HCT116 (cell line): ENCODE measurements around the gene SLCO2B1. TPM values are rescaled to one million over a fixed set of nuclear protein-coding genes. Genes with fewer than 3 reads are reported as not detected.

Source experiments
- ATAC-seq: fragments of 200-7000 bp; cut with Tn5 transposase; 2 replicates; pipeline ENCODE4 v1.9.1; 2020; ENCODE audit warnings: mild to moderate bottlenecking, moderate library complexity
- BruUV-seq: library from RNA; stranded (reverse); fragments of 400-500 nt; replicated peaks from 2 replicates; lab custom pipeline; 2021; lab: Mats Ljungman, UMichigan
- CTCF ChIA-PET: fragments of 300-600 bp; sonication (Branson Sonifier 250); formaldehyde crosslinking; loops from one replicate; lab custom pipeline; 2021; ENCODE audit warnings: antibody characterized with exemption; lab: Charles Lee
- POLR2A ChIA-PET: fragments of 300-600, 350-600 bp; sonication (Branson Sonifier 250); formaldehyde crosslinking; loops from one replicate; lab custom pipeline; 2021; ENCODE audit warnings: antibody characterized with exemption; lab: Charles Lee
- RAD21 ChIA-PET, 2 experiments: fragments of 300-600 bp; sonication (Branson Sonifier 250); formaldehyde crosslinking; loops; one replicate each; lab custom pipeline; 2023; ENCODE audit warnings: low total read pairs in 2 of 2; ENCODE audit not compliant: uncharacterized antibody in 2 of 2, unreplicated experiment in 2 of 2, low non-redundant PET in 1 of 2; lab: Charles Lee
- DNase-seq: peaks from one replicate; pipeline ENCODE4 v3.0.0-alpha.2; 2010; ENCODE audit warnings: low read depth, low spot score
- H2AFZ ChIP-seq: fragments of 200-600 bp; shearing (Covaris generic), sonication (generic); 2 replicates; pipeline ENCODE4 v1.6.1; 2017; ENCODE audit warnings: low read depth, mixed run types, mixed read lengths, antibody characterized with exemption, low read length; ENCODE audit not compliant: poor library complexity, severe bottlenecking
- H3K27ac ChIP-seq: 2 replicates; pipeline ENCODE4 v1.5.1; 2012; ENCODE audit warnings: low read depth, low read length
- H3K27me3 ChIP-seq: fragments of 200-600 bp; sonication (generic); 2 replicates; pipeline ENCODE4 v1.6.1; 2016; ENCODE audit warnings: mixed run types, low read length, mixed read lengths; ENCODE audit not compliant: insufficient read depth
- H3K36me3 ChIP-seq, 2 experiments: fragments of 200-500 bp in 1 of 2; fragments of 200-600 bp in 1 of 2; sonication (Bioruptor generic) in 1 of 2; sonication (generic) in 1 of 2; 2 replicates each; pipeline versions ENCODE4 v1.5.1 to v1.6.1; 2014 to 2016; ENCODE audit warnings: low read length in 2 of 2, inconsistent platforms in 1 of 2, mixed read lengths in 1 of 2, mixed run types in 1 of 2; ENCODE audit not compliant: insufficient read depth in 2 of 2, control insufficient read depth in 1 of 2
- H3K4me1 ChIP-seq, 2 experiments: fragments of 200-600 bp in 1 of 2; sonication (generic) in 1 of 2; 2 replicates each; pipeline versions ENCODE4 v1.5.1 to v1.6.1; 2012 to 2017; ENCODE audit warnings: low read length in 2 of 2, inconsistent platforms in 1 of 2, mild to moderate bottlenecking in 1 of 2, mixed read lengths in 1 of 2, mixed run types in 1 of 2, moderate library complexity in 1 of 2; ENCODE audit not compliant: insufficient read depth in 2 of 2, control insufficient read depth in 1 of 2
- H3K4me2 ChIP-seq: fragments of 200-600 bp; sonication (generic); 2 replicates; pipeline ENCODE4 v1.6.1; 2017; ENCODE audit warnings: mixed run types, low read length, mixed read lengths
- H3K4me3 ChIP-seq, 2 experiments: fragments of 200-600 bp in 1 of 2; sonication (generic) in 1 of 2; replicated peaks in 1 of 2; 2 replicates each; pipeline ENCODE4 v1.5.1; 2011 to 2016; ENCODE audit warnings: low read length in 2 of 2, control low read depth in 1 of 2, low read depth in 1 of 2, mild to moderate bottlenecking in 1 of 2, mixed read lengths in 1 of 2, mixed run types in 1 of 2
- H3K79me2 ChIP-seq: fragments of 200-600 bp; sonication (generic); 2 replicates; pipeline ENCODE4 v1.6.1; 2017; ENCODE audit warnings: mild to moderate bottlenecking, mixed run types, low read length, moderate library complexity, mixed read lengths; ENCODE audit not compliant: insufficient read depth
- H3K9ac ChIP-seq: fragments of 200-600 bp; sonication (generic); 2 replicates; pipeline ENCODE4 v1.6.1; 2016; ENCODE audit warnings: low read length, mixed read lengths
- H3K9me2 ChIP-seq: fragments of 200-600 bp; sonication (generic), shearing (Covaris generic); 2 replicates; pipeline ENCODE4 v1.6.1; 2017; ENCODE audit warnings: mixed run types, mild to moderate bottlenecking, moderate library complexity; ENCODE audit not compliant: insufficient read depth
- H3K9me3 ChIP-seq, 2 experiments: fragments of 200-500 bp in 1 of 2; fragments of 200-600 bp in 1 of 2; sonication (Bioruptor generic) in 1 of 2; sonication (generic) in 1 of 2; 2 replicates each; pipeline ENCODE4 v1.6.1; 2014 to 2017; ENCODE audit warnings: low read length in 2 of 2, mixed read lengths in 2 of 2, inconsistent platforms in 1 of 2, low read depth in 1 of 2, mild to moderate bottlenecking in 1 of 2, mixed run types in 1 of 2, moderate library complexity in 1 of 2; ENCODE audit not compliant: control insufficient read depth in 1 of 2, insufficient read depth in 1 of 2
- H4K20me1 ChIP-seq: fragments of 200-600 bp; sonication (generic), shearing (Covaris generic); 2 replicates; pipeline ENCODE4 v1.6.1; 2017; ENCODE audit warnings: mixed run types, mild to moderate bottlenecking, moderate library complexity; ENCODE audit not compliant: insufficient read depth
- CBX3 ChIP-seq: IDR thresholded peaks from 2 replicates; pipeline ENCODE4 v1.6.1; 2012; ENCODE audit warnings: low read depth
- EZH2 ChIP-seq: fragments of 200-600 bp; sonication (generic); IDR thresholded peaks from 2 replicates; pipeline ENCODE4 v1.6.1; 2017; ENCODE audit warnings: antibody characterized with exemption, mixed run types
- POLR2A ChIP-seq: IDR thresholded peaks from 2 replicates; pipeline ENCODE4 v1.7.0; 2011; ENCODE audit warnings: borderline replicate concordance; ENCODE audit not compliant: insufficient read depth, insufficient read length; ENCODE audit errors: extremely low read depth
- RAD21 ChIP-seq: IDR thresholded peaks from 2 replicates; pipeline ENCODE4 v1.6.1; 2012; ENCODE audit warnings: low read depth, mild to moderate bottlenecking
- SIN3A ChIP-seq: IDR thresholded peaks from 2 replicates; pipeline ENCODE4 v1.6.1; 2012; ENCODE audit warnings: low read depth
- SRF ChIP-seq: IDR thresholded peaks from 2 replicates; pipeline ENCODE4 v1.6.1; 2012; ENCODE audit warnings: low read depth
- ZNF274 ChIP-seq: fragments of 200-500 bp; sonication (Bioruptor generic); IDR thresholded peaks from 2 replicates; pipeline ENCODE4 v1.6.1; 2014; ENCODE audit warnings: mild to moderate bottlenecking, low read depth, low read length, inconsistent platforms
- intact Hi-C: fragments of 100-400 bp; cut with micrococcal nuclease; formaldehyde crosslinking; loops from 2 replicates; pipeline ENCODE4 v1.10.0; 2022
- total RNA-seq: library from RNA; stranded (reverse); gene quantifications from one replicate; pipeline ENCODE4 v1.2.1, GENCODE V29; 2021; ENCODE audit not compliant: unreplicated experiment
- TF ChIP-seq, protein P1 (sequence below): IDR thresholded peaks from 2 replicates; pipeline ENCODE4 v1.6.1; 2012
- TF ChIP-seq, protein P2 (sequence below): IDR thresholded peaks from 2 replicates; pipeline ENCODE4 v1.6.1; 2012
- TF ChIP-seq, protein P3 (sequence below): IDR thresholded peaks from 2 replicates; pipeline ENCODE4 v1.6.1; 2012; ENCODE audit warnings: low read depth
- TF ChIP-seq, protein P4 (sequence below), 3 experiments: fragments of 200-600 bp in 1 of 3; sonication (generic) in 1 of 3; IDR thresholded peaks in 2 of 3; conservative IDR thresholded peaks in 1 of 3; 2 replicates each; pipeline ENCODE4 v1.5.1; 2012 to 2017; ENCODE audit warnings: low read depth in 2 of 3, low read length in 2 of 3, antibody characterized with exemption in 1 of 3, borderline replicate concordance in 1 of 3, control low read depth in 1 of 3, mild to moderate bottlenecking in 1 of 3, mixed read lengths in 1 of 3, mixed run types in 1 of 3, moderate library complexity in 1 of 3; ENCODE audit not compliant: insufficient read depth in 1 of 3

SLCO2B1 gene
- total RNA-seq, 1 experiment from 2014 or later = 0.81 TPM

DNA sequence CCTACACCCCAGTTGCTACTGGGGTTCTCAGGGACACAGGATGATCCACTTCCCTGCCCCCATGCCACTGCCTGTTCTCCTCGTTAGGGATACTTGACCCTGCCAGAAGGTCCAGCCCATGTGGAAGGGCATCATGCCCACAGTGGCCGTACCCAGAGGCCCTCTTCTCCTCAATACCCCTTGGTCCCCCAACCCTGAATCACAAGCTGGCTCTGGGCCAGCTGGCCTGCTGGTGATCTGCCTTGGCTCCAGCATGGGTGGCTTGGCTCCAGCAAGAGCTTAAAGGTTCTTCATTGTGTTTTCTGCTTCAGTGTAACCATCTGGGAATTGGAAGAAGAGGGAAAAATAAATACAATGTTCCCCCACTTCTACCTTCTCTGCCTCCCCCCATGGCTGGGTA, 78.6 kb downstream of the SLCO2B1 start:
- no peaks in the 10 kb centered on the region for H3K36me3 ChIP-seq
- RAD21 ChIA-PET = no interaction called here
- POLR2A ChIA-PET = no interaction called here
- no TSS peak for BruUV-seq
- H3K4me2 ChIP-seq = no peak overlapping the region
- no peak overlapping the region for H3K4me3 ChIP-seq
- H4K20me1 ChIP-seq = no peaks in the 10 kb centered on the region
- CTCF ChIA-PET = no interaction called here
- H3K9me3 ChIP-seq = no peaks in the 10 kb centered on the region
- no peaks in the 10 kb centered on the region for H3K9me2 ChIP-seq
- H3K4me1 ChIP-seq = no peaks in the 10 kb centered on the region
- H2AFZ ChIP-seq = no peak overlapping the region
- intact Hi-C loops = no loop called here
- H3K27me3 ChIP-seq = peaks cover 7% of the 10 kb centered on the region; the same call in 1 of the 2 replicates
- no peak for DNase-seq
- H3K79me2 ChIP-seq = no peaks in the 10 kb centered on the region
- no peak for TF ChIP-seq CBX3
- TF ChIP-seq SIN3A = no peak
- no peak for TF ChIP-seq POLR2A
- TF ChIP-seq SRF = no peak
- TF ChIP-seq, protein P1, sequence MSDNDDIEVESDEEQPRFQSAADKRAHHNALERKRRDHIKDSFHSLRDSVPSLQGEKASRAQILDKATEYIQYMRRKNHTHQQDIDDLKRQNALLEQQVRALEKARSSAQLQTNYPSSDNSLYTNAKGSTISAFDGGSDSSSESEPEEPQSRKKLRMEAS = no peak
- TF ChIP-seq, protein P2, sequence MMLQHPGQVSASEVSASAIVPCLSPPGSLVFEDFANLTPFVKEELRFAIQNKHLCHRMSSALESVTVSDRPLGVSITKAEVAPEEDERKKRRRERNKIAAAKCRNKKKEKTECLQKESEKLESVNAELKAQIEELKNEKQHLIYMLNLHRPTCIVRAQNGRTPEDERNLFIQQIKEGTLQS = no peak
- no peak for TF ChIP-seq EZH2
- TF ChIP-seq, protein P3, sequence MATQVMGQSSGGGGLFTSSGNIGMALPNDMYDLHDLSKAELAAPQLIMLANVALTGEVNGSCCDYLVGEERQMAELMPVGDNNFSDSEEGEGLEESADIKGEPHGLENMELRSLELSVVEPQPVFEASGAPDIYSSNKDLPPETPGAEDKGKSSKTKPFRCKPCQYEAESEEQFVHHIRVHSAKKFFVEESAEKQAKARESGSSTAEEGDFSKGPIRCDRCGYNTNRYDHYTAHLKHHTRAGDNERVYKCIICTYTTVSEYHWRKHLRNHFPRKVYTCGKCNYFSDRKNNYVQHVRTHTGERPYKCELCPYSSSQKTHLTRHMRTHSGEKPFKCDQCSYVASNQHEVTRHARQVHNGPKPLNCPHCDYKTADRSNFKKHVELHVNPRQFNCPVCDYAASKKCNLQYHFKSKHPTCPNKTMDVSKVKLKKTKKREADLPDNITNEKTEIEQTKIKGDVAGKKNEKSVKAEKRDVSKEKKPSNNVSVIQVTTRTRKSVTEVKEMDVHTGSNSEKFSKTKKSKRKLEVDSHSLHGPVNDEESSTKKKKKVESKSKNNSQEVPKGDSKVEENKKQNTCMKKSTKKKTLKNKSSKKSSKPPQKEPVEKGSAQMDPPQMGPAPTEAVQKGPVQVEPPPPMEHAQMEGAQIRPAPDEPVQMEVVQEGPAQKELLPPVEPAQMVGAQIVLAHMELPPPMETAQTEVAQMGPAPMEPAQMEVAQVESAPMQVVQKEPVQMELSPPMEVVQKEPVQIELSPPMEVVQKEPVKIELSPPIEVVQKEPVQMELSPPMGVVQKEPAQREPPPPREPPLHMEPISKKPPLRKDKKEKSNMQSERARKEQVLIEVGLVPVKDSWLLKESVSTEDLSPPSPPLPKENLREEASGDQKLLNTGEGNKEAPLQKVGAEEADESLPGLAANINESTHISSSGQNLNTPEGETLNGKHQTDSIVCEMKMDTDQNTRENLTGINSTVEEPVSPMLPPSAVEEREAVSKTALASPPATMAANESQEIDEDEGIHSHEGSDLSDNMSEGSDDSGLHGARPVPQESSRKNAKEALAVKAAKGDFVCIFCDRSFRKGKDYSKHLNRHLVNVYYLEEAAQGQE = no peak
- TF ChIP-seq RAD21 = no peak
- no peak for TF ChIP-seq ZNF274
- TF ChIP-seq, protein P4, sequence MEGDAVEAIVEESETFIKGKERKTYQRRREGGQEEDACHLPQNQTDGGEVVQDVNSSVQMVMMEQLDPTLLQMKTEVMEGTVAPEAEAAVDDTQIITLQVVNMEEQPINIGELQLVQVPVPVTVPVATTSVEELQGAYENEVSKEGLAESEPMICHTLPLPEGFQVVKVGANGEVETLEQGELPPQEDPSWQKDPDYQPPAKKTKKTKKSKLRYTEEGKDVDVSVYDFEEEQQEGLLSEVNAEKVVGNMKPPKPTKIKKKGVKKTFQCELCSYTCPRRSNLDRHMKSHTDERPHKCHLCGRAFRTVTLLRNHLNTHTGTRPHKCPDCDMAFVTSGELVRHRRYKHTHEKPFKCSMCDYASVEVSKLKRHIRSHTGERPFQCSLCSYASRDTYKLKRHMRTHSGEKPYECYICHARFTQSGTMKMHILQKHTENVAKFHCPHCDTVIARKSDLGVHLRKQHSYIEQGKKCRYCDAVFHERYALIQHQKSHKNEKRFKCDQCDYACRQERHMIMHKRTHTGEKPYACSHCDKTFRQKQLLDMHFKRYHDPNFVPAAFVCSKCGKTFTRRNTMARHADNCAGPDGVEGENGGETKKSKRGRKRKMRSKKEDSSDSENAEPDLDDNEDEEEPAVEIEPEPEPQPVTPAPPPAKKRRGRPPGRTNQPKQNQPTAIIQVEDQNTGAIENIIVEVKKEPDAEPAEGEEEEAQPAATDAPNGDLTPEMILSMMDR (IDR thresholded peaks at IDR 0.05 in 2 of 3, conservative IDR thresholded peaks at IDR 0.05 in 1 of 3; ENCODE audit: borderline replicate concordance in 1 of 3, insufficient read depth in 1 of 3, low read depth in 2 of 3, low read length in 2 of 3) = no peak
- ATAC-seq = no peak
- H3K9ac ChIP-seq = no peak overlapping the region
- no peak overlapping the region for H3K27ac ChIP-seq
